Neural cell (in vitro differentiated cells): ENCODE measurements around the gene ACAP3.

Experiments used
- EP300 ChIP-seq: fragments of 450-650 bp; conservative IDR thresholded peaks from 2 replicates; pipeline ENCODE4 v1.6.1; 2014; ENCODE audit warnings: antibody characterized with exemption, mild to moderate bottlenecking, moderate library complexity; ENCODE audit not compliant: poor library complexity, severe bottlenecking
- EZH2 ChIP-seq: fragments of 200-600, 300-800 bp; shearing (Covaris generic), sonication (generic); IDR thresholded peaks from 2 replicates; pipeline ENCODE4 v1.6.1; 2014; ENCODE audit warnings: antibody characterized with exemption, low read length, borderline replicate concordance, mild to moderate bottlenecking; ENCODE audit not compliant: insufficient read depth, poor library complexity, severe bottlenecking
- TF ChIP-seq, protein P1 (sequence below): fragments of 450-650 bp; IDR thresholded peaks from 2 replicates; pipeline ENCODE4 v1.5.1; 2014; ENCODE audit warnings: antibody characterized with exemption, mild to moderate bottlenecking, moderate library complexity; ENCODE audit not compliant: poor library complexity, severe bottlenecking

DNA sequence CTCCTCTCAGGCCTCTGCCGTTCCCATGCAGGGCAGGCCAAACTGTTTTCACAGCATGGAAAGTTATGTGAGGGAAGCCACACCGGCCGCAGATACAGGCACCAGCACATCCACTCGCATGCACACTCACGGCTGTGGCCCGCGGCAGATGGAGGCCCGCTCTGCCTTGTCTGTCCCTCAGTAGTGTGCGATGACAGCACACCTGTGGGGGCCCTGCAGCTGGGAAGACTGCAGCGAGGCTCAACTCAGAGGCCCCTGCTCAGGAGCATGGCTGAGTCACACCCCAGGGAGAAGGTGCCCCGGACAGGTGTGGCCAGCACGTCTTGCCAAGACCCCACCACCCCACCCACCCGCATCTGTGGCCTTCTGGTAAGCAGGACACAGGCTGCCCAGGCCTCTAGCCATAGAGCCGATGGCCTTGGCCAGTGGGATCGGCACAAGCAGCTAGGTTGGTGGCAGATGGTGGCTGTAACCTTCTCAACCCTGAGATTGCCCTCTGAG is 32.7 kb downstream of the ACAP3 start:
- TF ChIP-seq, protein P1, sequence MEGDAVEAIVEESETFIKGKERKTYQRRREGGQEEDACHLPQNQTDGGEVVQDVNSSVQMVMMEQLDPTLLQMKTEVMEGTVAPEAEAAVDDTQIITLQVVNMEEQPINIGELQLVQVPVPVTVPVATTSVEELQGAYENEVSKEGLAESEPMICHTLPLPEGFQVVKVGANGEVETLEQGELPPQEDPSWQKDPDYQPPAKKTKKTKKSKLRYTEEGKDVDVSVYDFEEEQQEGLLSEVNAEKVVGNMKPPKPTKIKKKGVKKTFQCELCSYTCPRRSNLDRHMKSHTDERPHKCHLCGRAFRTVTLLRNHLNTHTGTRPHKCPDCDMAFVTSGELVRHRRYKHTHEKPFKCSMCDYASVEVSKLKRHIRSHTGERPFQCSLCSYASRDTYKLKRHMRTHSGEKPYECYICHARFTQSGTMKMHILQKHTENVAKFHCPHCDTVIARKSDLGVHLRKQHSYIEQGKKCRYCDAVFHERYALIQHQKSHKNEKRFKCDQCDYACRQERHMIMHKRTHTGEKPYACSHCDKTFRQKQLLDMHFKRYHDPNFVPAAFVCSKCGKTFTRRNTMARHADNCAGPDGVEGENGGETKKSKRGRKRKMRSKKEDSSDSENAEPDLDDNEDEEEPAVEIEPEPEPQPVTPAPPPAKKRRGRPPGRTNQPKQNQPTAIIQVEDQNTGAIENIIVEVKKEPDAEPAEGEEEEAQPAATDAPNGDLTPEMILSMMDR = no peak
- TF ChIP-seq EZH2 (no peak), EP300 (no peak)
